ENCODE results near the gene PRKAR2A. TPM values are rescaled to one million over a fixed set of nuclear protein-coding genes. Genes with fewer than 3 reads are reported as not detected.

The PRKAR2A gene
- total RNA-seq, 6 experiments from 2014 or later = 21.9 to 31.1 (median 27.2) TPM

GRCh38 chr3:48750856-48751255 lies 96.8 kb downstream of the PRKAR2A start:
- TF ChIP-seq POLR2A (IDR thresholded peaks at IDR 0.05) = no peak
- TF ChIP-seq CTCF (IDR thresholded peaks at IDR 0.05) = no peak
- Histone ChIP-seq H3K4me3 (no peak overlapping the region), H3K27me3 (no peaks in the 10 kb centered on the region), H3K9me3 (no peaks in the 10 kb centered on the region), H3K27ac (no peak overlapping the region), H3K4me1 (peaks cover 0 to 39% (median 21%) of the 10 kb centered on the region in 4 donors), H3K36me3 (peaks cover 0 to 12% (median 3%) of the 10 kb centered on the region in 4 donors)
- no peak for DNase-seq
- WGBS (ENCODE audit: insufficient coverage, low coverage, low lambda C conversion rate, missing lambda C conversion rate) = 67% methylated on average over 1 of the region's 1 CpG
- intact Hi-C loops (cut with DNase I) = no loop called here
- no peak for ATAC-seq

GRCh38 chr3:48748754-48749153 lies 98.9 kb downstream of the PRKAR2A start:
- Histone ChIP-seq H3K4me1 (peaks cover 0 to 20% (median 13%) of the 10 kb centered on the region in 4 donors), H3K36me3 (peaks cover 0 to 12% (median 3%) of the 10 kb centered on the region in 4 donors), H3K9me3 (no peaks in the 10 kb centered on the region), H3K27ac (peak overlapping the region in 1 of 3 donors; percentile 33), H3K27me3 (no peaks in the 10 kb centered on the region), H3K4me3 (no peak overlapping the region)
- intact Hi-C loops (cut with DNase I) = no loop called here
- TF ChIP-seq POLR2A (IDR thresholded peaks at IDR 0.05) (no peak), CTCF (IDR thresholded peaks at IDR 0.05) (no peak)
- ATAC-seq (peak; percentile 17 to 53 (median 28)), DNase-seq (no peak)
- WGBS (ENCODE audit: insufficient coverage, low coverage, low lambda C conversion rate, missing lambda C conversion rate) = 58% methylated on average over 3 of the region's 3 CpGs

- H3K27ac ChIP-seq = peak overlapping the region in 2 of 3 donors; percentile 8 to 24
- no peaks in the 10 kb centered on the region for H3K9me3 ChIP-seq
- WGBS (ENCODE audit: insufficient coverage, low coverage, low lambda C conversion rate, missing lambda C conversion rate) = 21% methylated on average over 4 of the region's 4 CpGs
- peaks cover 0 to 16% (median 10%) of the 10 kb centered on the region in 4 donors for H3K4me1 ChIP-seq
- peaks cover 0 to 12% (median 3%) of the 10 kb centered on the region in 4 donors for H3K36me3 ChIP-seq
- no peaks in the 10 kb centered on the region for H3K27me3 ChIP-seq
- intact Hi-C loops (cut with DNase I) = no loop called here
- DNase-seq (peak in 2 of 3 donors; percentile 42 to 75), ATAC-seq (peak; percentile 70 to 78 (median 72))
- no peak overlapping the region for H3K4me3 ChIP-seq
- no peak for TF ChIP-seq CTCF (IDR thresholded peaks at IDR 0.05)
- no peak for TF ChIP-seq POLR2A (IDR thresholded peaks at IDR 0.05)
Measured at GRCh38 chr3:48747706-48748105, 100.0 kb downstream of the PRKAR2A start.

GRCh38 chr3:48747015-48747615 lies 100.6 kb downstream of the PRKAR2A start:
- 31% methylated on average over 4 of the region's 4 CpGs for WGBS (ENCODE audit: insufficient coverage, low coverage, low lambda C conversion rate, missing lambda C conversion rate)
- ATAC-seq (peak; percentile 41 to 64 (median 58)), DNase-seq (no peak)
- Histone ChIP-seq H3K27ac (peak overlapping the region in 2 of 3 donors; percentile 8 to 24), H3K4me1 (peaks cover 0 to 16% (median 10%) of the 10 kb centered on the region in 4 donors), H3K4me3 (no peak overlapping the region), H3K36me3 (peaks cover 0 to 12% (median 3%) of the 10 kb centered on the region in 4 donors), H3K9me3 (no peaks in the 10 kb centered on the region), H3K27me3 (no peaks in the 10 kb centered on the region)
- no peak for TF ChIP-seq POLR2A (IDR thresholded peaks at IDR 0.05)
- TF ChIP-seq CTCF (IDR thresholded peaks at IDR 0.05) = no peak
- intact Hi-C loops (cut with DNase I) = no loop called here
